Subcutaneous abdominal adipose tissue (tissue), 5 donors: ENCODE results near the gene KRTAP2-1.
"Not testable (repeated sequence)": the region's sequence is repeated elsewhere in the genome, so short reads cannot be mapped to it uniquely, and the experiment has no call there.

Experiments
- H3K27ac ChIP-seq: one replicate; pipeline ENCODE4 v1.7.0; 2013; ENCODE audit warnings: low read depth, mild to moderate bottlenecking, inconsistent platforms, low read length, moderate library complexity
- H3K27me3 ChIP-seq, 5 donors: one replicate each; pipeline ENCODE4 v1.7.0; 2013; ENCODE audit warnings: low read length in 5 of 5, inconsistent platforms in 1 of 5; ENCODE audit not compliant: control insufficient read depth in 5 of 5, insufficient read depth in 4 of 5
- H3K36me3 ChIP-seq, 5 donors: one replicate each; pipeline ENCODE4 v1.7.0; 2013; ENCODE audit warnings: low read length in 5 of 5; ENCODE audit not compliant: control insufficient read depth in 5 of 5, insufficient read depth in 5 of 5
- H3K4me1 ChIP-seq, 5 donors: one replicate each; pipeline ENCODE4 v1.7.0; 2013; ENCODE audit warnings: low read length in 5 of 5, mild to moderate bottlenecking in 3 of 5, moderate library complexity in 1 of 5; ENCODE audit not compliant: control insufficient read depth in 5 of 5, insufficient read depth in 5 of 5
- H3K4me3 ChIP-seq, 5 donors: one replicate each; pipeline ENCODE4 v1.7.0; 2013; ENCODE audit warnings: low read length in 5 of 5, low read depth in 1 of 5
- H3K9ac ChIP-seq, 5 donors: one replicate each; pipeline ENCODE4 v1.7.0; 2013; ENCODE audit warnings: low read length in 5 of 5, mild to moderate bottlenecking in 4 of 5, moderate library complexity in 3 of 5
- H3K9me3 ChIP-seq, 5 donors: one replicate each; pipeline ENCODE4 v1.7.0; 2013; ENCODE audit warnings: low read length in 5 of 5; ENCODE audit not compliant: control insufficient read depth in 5 of 5
- donor health status: healthy.
- donor health status: healthy.
- donor health status: healthy.
- donor health status: healthy.
- donor health status: healthy.

KRTAP2-1 gene, protein sequence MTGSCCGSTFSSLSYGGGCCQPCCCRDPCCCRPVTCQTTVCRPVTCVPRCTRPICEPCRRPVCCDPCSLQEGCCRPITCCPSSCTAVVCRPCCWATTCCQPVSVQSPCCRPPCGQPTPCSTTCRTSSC

DNA sequence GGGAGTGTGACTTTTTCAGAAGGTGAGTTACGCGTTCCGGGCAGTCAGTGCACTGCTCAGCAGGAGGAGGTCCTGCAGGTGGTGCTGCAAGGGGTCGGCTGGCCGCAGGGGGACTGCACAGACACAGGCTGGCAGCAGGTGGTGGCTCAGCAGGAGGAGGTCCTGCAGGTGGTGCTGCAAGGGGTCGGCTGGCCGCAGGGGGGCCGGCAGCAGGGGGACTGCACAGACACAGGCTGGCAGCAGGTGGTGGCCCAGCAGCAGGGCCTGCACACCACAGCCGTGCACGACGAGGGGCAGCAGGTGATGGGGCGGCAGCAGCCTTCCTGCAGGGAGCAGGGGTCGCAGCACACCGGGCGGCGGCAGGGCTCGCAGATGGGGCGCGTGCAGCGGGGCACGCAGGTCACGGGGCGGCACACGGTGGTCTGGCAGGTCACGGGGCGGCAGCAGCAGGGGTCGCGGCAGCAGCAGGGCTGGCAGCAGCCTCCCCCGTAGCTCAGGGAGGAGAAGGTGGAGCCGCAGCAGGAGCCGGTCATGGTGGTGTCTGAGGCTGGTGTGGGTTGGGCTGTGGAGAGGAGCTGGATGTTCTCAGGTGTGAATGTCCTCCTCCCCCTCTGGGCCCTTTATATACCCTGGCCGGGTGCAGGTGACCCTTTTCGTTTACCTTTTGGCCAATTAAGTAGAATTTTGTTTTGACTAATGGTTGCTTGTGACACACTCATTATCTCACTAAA, at the start of gene KRTAP2-1:
KRTAP2-1 (minus strand) TSS at position 582 of the 731 bp plus-strand sequence; CDS start at position 533, 49 bp downstream.
- not testable (repeated sequence) for H3K4me1 ChIP-seq, H3K9ac ChIP-seq, H3K27me3 ChIP-seq

DNA sequence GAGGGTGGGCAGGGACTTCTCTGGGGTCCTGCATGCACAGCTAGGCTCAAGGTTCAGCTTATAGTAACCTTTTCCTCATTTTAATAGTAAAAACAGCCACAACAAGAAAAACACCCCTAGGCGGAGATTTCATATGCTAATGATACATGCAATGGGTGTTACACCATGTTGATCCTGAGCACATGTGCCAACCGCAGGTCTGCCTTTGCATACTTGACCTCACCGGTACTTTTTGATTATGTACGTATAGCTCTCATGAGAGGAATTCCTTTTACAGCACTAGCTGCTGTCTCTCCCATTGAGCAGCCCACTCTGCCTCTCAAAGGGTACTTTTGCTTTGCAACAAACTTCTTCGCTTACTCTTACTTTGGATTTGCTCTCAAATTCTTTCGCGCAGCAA, 48.9 kb upstream of the KRTAP2-1 start:
- Histone ChIP-seq H3K27me3 (peaks cover 0 to 2% (median 0%) of the 10 kb centered on the region in 5 donors), H3K9me3 (no peaks in the 10 kb centered on the region), H3K4me1 (no peaks in the 10 kb centered on the region), H3K27ac (no peak overlapping the region), H3K9ac (no peak overlapping the region), H3K4me3 (no peak overlapping the region), H3K36me3 (no peaks in the 10 kb centered on the region)

More for the DNA sequence above, at the start of gene KRTAP2-1:
- H3K9me3 ChIP-seq, H3K4me3 ChIP-seq, H3K27ac ChIP-seq, H3K36me3 ChIP-seq: not testable (repeated sequence)

DNA sequence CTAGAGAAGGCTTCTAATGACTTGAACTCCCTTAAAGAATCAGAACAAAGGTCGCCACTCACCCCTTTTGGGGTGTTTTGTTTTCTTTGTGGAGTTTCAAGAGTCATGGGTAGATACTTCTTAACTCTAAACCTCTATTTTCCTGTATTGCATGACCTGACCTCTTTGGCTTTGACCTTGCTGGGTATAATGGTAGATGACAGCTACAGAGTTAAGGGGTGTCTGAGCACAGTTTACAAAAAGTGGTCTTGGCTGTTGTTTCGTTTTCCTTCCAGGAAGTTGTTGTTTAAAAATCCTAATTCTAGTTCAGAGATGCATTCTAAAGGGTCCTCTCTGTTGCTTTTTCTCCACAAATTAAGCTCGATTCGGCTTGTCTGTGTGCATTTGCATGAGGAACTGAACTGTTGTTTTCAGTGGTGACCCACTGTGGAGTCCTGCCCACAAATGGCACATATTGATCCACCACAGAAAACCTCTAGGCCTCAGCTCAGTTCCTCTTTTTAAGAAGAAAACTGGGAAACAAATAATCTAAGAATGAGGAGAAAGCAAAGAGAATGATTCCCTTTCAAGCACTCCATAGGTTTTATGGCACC, 41.7 kb upstream of the KRTAP2-1 start:
- H3K4me3 ChIP-seq, H3K4me1 ChIP-seq, H3K36me3 ChIP-seq, H3K9ac ChIP-seq, H3K9me3 ChIP-seq, H3K27me3 ChIP-seq, H3K27ac ChIP-seq: not testable (repeated sequence)

DNA sequence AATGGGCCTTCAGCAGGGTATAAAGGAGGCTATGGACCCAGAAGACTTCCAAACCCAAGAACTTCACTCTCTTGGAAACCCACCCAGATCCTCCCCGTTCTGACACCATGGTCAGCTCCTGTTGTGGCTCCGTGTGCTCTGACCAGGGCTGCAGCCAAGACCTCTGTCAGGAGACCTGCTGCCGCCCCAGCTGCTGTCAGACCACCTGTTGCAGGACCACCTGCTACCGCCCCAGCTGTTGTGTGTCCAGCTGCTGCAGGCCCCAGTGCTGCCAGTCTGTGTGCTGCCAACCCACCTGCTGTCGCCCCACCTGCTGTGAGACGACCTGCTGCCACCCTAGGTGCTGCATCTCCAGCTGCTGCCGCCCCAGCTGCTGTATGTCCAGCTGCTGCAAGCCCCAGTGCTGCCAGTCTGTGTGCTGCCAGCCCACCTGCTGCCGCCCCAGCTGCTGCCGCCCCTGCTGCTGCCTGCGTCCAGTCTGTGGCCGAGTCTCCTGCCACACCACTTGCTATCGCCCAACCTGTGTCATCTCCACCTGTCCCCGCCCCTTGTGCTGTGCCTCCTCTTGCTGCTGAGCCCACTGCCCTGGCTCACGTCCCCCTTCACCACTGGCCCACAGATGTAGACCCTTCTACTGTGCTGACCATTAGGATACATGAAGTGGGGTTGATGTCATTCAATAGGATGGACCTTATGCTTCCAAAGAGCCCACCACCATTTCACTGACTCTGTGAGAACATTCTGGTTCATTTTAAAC, 37.2 kb upstream of the KRTAP2-1 start, which contains the start of gene KRTAP4-7:
KRTAP4-7 (plus strand) TSS at position 51 of the 757 bp plus-strand sequence; CDS start at position 108, 57 bp downstream.
- H3K4me1 ChIP-seq, H3K4me3 ChIP-seq, H3K9me3 ChIP-seq, H3K36me3 ChIP-seq, H3K9ac ChIP-seq, H3K27me3 ChIP-seq, H3K27ac ChIP-seq: not testable (repeated sequence)

DNA sequence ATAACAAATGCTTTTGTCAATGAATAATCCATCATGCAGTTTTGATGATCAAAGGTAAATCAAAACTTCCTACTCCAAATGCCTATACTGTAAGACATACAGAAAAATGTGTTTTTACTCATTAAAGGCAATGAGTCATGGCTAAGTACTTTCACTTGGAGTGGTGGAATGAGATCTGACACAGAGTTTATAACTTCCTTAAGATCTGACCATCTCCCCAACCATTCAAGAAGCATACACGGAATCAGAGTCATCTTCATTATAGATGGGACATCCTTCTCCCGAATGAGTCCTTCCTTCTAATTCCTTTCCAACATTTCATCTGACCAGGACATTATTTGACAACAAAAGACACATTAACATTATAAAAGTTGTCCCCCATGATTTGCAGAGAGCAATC, 36.3 kb upstream of the KRTAP2-1 start:
- H3K9ac ChIP-seq, H3K4me1 ChIP-seq, H3K36me3 ChIP-seq, H3K27ac ChIP-seq, H3K4me3 ChIP-seq, H3K9me3 ChIP-seq, H3K27me3 ChIP-seq: not testable (repeated sequence)

DNA sequence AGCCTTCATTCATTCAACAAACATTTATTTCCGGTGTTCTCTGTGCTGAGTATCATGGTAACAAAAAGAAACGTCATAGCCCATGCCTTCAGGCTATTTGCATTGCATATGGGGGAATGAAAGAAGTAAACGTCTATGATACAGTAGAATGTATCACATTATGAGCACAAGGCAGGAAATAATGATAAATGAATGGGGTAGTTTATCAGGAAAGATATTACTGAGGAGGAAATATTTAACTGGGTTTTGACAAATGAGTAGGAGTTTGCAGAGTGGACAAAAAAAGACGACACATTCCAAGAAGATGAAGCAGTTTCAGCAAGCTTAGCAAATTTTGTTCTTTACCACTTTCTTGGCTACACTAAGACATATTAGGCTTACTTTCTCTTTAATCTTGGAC, 35.5 kb upstream of the KRTAP2-1 start:
- Histone ChIP-seq H3K9ac (no peak overlapping the region), H3K9me3 (no peaks in the 10 kb centered on the region)

DNA sequence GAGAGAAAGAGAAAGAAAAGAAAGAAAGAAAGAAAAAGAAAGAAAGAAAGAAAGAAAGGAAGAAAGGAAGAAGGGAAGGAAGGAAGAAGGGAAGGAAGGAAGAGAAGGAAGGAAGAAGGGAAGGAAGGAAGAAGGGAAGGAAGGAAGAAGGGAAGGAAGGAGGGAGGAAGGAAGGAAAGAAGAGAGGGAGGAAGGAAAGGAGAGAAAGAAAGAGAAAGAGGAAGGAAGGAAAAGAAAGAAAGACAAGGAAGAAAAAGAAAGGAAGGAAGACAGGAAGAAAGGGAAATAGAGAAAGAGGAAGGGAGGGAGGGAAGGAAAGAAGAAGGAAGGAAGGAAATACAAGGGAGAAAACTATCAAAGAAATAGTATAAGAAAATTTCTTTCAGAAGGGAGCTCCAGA, 29.7 kb upstream of the KRTAP2-1 start:
- H3K27me3 ChIP-seq, result no peaks in the 10 kb centered on the region
- no peak overlapping the region for H3K27ac ChIP-seq
- H3K4me3 ChIP-seq, result no peak overlapping the region
- H3K36me3 ChIP-seq, result no peaks in the 10 kb centered on the region
- no peak overlapping the region for H3K9ac ChIP-seq
- H3K4me1 ChIP-seq, result no peaks in the 10 kb centered on the region
- no peaks in the 10 kb centered on the region for H3K9me3 ChIP-seq

More for the DNA sequence above, 35.5 kb upstream of the KRTAP2-1 start:
- H3K4me1 ChIP-seq, result no peaks in the 10 kb centered on the region
- no peaks in the 10 kb centered on the region for H3K27me3 ChIP-seq
- no peaks in the 10 kb centered on the region for H3K36me3 ChIP-seq
- H3K4me3 ChIP-seq, result no peak overlapping the region
- H3K27ac ChIP-seq, result no peak overlapping the region

DNA sequence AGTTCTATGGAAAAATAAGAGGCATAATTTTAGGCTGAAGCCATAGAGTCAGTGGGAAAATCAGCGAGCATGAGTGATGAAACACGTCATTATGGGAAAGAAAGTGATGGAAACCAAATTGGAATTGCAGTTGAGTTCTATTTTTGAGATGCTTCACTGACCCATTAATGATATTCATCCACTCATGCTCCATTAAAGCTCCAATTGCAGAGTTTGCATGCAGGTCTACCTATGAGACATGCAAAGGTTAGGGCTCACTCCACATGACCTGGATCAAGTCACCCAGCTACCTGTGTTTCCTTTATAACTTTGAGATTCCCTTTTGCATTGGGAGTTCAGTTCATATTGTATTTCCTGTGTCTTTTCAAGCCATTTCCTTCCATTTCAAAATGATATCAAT, 26.6 kb upstream of the KRTAP2-1 start:
- Histone ChIP-seq H3K4me3 (no peak overlapping the region), H3K9ac (no peak overlapping the region), H3K9me3 (no peaks in the 10 kb centered on the region), H3K36me3 (no peaks in the 10 kb centered on the region), H3K27ac (no peak overlapping the region), H3K27me3 (no peaks in the 10 kb centered on the region), H3K4me1 (no peaks in the 10 kb centered on the region)

DNA sequence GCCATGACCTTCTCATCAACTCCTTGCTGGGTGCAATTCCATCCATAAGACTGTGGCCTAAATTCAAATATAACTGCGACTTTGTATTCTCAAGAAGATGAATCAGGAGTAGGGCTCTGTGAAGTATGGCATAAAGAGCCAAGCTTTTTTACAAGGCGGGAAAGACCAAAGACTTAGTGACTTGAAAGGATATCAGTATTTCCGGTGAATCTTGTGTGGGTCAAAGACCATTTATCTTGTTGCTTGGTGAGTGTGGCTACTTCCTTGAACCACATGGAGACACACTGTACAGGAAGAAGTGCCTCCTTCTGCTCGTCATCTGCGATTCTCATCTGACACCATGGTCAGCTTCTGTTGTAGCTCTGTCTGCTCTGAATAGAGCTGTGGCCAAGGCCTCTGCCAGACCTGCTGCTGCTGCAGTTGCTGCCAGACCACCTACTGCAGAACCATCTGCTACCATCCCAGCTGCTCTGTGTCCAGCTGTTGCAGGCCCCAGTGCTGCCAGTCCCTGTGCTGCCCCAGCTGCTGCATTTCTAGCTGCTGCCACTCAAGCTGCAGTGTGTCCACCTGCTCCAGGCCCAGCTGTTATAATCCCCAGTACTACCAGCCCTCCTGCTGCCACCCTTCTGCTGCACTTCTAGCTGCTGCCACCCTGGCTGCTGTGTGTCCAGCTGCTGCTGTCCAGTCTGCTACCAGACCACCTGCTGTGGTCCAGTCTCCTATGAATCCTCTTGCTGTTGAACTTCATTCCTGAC, 24.7 kb upstream of the KRTAP2-1 start:
- no peaks in the 10 kb centered on the region for H3K36me3 ChIP-seq
- no peaks in the 10 kb centered on the region for H3K9me3 ChIP-seq
- H3K4me3 ChIP-seq, result no peak overlapping the region
- H3K27me3 ChIP-seq, result no peaks in the 10 kb centered on the region
- no peak overlapping the region for H3K27ac ChIP-seq
- H3K4me1 ChIP-seq, result no peaks in the 10 kb centered on the region
- H3K9ac ChIP-seq, result no peak overlapping the region
